Measurements from ENCODE around the gene GLIPR1.
"Not testable (repeated sequence)": the region's sequence is repeated elsewhere in the genome, so short reads cannot be mapped to it uniquely, and the experiment has no call there.

The GLIPR1 gene

DNA sequence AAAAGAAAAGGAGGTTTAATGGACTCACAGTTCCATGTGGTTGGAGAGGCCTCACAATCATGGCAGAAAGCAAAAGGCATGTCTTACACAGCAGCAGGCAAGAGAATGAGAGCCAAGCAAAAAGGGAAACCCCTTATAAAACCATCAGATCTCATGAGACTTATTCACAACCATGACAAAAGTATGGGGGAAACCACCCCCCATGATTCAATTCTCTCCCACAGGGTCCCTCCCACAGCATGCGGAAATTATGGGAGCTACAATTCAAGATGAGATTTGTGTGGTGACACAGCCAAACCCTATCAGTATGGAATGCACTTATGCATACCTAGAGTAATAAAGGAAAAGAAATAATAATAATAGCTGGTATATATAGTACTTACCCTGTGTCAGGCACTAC is 4.5 kb upstream of the GLIPR1 start:
- no peak for DNase-seq

DNA sequence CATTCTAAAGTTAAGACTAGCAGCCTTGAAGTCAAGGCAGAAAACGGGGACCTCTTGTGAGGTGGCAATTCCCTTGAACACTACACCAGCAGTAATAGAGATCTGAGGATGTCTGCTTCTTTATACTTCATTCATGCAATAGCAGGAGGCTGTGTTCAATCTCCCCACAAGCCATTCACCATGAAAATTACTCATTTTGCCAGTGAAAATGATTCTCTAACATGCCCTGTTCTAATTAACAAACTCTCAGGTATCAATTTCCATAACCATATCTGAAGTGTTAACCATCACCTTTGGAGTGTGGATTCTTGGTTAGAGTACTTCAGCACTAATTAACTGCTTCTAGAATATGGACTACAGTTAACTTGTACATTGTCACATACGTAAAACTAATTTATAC is 3.4 kb upstream of the GLIPR1 start:
- no peak for DNase-seq

DNA sequence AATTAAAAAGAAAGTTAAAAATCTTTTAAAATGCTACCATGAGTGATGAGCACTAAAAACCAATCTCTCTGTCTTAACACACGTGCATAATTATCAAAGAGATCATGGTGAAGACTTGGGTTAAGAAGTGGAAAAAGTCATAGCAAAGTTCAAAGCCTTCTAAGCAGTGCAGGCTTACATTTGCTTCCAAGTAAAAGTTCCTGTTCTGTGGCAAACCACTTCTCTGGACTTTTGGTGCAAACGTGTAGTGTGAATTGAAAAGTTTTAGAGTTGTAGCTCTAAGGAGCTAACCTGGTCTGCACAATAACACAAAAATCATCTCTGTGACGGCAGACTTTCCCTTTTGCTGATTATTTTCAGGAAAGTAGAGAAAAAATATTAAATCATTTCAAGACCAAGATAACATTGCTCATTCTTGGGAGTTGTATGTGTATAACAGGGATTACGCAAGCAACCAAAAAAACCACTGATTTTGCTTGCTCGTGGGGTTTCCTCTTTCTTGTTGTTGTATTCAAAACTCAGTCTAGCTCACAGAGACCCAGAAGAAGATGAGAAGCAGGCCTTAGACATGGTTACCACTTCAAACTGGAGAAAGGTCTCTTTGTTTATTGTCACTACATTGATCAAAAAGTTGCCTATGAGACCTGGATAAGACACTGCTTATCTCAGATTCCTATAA is 2.3 kb upstream of the GLIPR1 start:
- no peak for DNase-seq

DNA sequence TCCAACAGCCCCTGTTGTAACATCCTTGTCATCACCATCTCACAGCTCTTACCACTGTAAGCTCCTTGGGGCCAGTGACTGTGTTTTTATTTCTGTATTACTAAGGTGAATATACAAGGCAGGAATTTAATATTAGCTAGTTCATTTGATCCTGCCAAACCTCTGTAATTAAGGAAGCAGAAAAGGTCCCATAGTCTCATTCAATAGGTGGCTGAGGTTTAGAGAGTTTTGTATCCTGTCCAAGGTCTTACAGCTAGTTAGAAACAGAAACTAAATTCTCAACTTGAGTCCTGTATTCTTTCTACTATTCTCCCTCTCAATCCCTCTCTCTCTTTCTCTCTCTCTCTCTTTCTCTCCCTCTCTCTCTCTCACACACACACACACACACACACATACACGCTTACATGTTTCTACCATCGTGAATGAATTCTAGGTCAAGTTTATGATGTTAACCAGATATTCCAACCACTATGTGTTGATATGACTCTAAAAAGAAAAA is 543 bp upstream of the GLIPR1 start:
- no peak for DNase-seq

DNA sequence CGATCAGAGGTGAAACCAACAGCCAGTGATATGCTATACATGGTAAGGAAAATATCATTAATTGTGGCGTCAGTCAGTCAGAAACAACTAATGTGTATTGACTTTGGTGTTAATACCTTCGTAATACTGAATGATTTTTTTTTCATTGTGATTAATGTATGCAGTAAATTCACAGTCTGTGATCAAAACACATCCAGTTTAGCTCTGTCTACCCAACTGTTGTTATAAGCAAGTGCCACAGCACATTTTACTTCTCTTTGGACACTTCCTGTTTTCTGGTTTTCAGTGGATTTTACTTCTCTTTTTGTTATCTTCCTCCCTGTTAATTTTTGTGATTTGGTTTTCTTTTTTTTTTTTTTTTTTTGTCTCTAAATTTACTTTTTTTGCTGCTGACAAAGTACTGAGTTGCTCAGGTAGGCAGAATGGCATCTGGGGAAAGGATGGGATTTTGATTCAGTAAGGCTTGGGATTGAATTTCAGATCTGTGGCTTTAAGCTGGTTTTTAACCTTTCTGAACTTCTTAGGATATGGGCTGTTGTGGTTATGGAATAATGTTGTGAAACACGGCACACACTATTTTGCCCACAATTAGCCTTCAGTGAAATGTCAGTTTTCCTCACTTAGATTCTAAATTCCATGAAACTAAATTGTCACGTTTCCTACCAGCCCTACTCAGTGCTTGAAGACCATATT is 604 bp downstream of the GLIPR1 start:
- no peak for DNase-seq

DNA sequence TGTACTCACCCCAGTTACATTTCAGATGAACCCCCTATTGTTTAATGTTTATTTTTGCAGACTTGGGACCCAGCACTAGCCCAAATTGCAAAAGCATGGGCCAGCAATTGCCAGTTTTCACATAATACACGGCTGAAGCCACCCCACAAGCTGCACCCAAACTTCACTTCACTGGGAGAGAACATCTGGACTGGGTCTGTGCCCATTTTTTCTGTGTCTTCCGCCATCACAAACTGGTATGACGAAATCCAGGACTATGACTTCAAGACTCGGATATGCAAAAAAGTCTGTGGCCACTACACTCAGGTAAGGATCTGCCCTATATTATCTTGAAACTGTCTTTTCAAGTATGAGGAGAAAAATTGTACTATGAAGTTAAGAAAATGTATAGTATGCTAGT is 1.2 kb downstream of the GLIPR1 start:
- DNase-seq = no peak

DNA sequence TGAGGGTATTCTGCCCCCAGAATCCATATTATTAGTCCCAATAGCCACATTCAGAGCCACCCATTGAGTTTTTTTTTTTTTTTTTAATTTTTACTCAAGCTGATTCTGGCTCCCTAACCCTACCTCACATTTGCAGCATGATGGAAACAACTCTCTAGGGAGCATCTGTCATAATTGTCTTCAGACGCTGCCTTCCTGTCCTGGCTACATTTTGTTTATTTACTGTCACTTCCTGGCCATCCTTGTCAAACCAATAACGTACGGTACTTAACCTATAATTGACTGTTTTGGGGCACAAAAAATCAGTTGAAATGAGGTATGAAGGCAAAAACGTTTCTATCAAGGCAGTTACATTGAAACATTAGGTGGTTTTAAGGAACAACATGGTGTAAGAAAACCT is 2.1 kb downstream of the GLIPR1 start:
- DNase-seq = peak; percentile 51

DNA sequence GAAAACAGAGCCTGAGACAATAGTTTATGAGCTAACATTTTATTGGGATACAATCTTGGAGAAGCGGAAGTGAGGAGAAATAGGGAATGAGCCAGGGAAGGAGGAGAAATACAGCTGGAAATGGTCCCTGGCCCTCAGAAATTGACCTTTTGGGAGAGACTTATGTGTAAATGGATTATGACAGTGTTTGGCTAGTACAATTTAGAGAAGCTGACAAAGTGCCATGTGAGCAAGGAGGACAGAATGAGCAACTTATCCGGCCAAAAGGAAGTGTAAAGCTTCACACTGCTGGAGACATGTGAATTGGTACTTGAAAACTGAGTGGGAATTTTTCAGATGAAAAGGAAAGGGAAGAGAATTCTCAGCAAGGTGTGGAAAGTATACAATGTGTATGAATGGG is 2.9 kb downstream of the GLIPR1 start:
- DNase-seq = no peak

DNA sequence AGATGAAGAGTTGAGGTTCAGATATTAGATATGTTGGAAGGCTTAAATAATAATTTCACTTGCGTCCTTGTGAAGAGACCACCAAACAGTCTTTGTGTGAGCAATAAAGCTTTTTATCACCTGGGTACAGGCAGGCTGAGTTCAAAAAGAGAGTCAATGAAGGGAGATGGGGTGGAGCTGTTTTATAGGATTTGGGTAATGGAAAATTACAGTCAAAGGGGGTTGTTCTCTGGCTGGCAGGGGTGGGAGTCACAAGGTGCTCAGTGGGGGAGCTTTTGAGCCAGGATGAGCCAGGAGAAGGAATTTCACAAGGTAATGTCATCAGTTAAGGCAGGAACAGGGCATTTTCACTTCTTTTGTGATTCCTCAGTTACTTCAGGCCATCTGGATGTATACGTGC is 3.9 kb downstream of the GLIPR1 start:
- not testable (repeated sequence) for DNase-seq

DNA sequence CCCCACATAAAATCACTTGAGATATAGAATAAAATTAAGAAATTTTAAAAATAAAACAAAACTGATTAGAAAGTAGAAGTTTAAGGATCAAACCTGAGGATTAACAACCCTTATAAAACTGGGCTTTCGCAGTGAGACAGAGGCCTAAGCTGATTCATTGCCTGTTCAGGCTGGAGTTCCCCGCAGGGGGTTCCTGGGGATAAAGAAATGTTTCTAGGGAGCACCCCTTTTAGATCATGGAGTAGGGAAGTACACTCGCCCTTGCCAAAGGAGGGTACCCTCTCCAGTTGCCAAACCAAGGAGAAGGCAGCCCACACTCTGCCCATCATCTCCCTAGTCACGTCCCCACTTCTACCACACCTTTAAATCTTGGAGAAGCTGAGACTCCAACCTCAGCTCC is 6.8 kb downstream of the GLIPR1 start:
- no peak for DNase-seq

DNA sequence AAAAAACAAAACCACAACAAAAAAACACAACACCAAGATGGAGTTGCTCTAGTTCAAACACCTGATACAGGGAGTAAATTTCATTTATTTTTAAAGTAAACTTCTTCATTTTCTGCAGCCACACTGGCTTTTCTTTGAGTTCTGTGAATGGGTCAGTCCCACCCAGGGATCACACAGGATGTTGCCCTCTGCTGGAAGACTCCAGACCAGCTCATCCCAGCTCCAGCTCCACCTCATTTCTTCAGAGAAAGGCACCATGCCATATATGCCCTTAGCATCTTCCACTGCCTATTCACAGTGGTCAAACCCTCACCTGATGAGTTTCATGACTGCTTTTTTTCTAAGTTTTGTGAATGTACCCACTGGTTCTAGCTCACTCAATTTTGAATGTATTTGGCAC is 8.0 kb downstream of the GLIPR1 start:
- DNase-seq = no peak

DNA sequence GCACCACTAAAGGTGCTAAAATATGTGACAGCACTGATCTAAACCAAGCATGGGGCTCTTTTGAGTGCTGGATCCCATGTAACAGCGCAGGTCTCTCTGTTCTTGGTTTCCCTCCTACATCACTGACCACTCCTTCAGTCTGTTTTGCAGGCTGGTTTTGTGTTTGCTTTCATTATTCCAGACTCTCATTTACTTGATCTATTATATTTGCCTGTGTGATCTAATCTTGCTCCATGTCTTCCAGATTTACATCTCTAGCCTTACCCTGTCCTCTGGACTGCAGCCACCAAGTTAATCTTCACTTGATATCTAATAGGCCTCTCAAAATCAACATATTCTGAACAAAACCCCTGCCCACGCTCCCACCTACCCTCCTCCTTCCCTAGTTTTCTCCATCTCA is 8.6 kb downstream of the GLIPR1 start:
- DNase-seq = no peak

DNA sequence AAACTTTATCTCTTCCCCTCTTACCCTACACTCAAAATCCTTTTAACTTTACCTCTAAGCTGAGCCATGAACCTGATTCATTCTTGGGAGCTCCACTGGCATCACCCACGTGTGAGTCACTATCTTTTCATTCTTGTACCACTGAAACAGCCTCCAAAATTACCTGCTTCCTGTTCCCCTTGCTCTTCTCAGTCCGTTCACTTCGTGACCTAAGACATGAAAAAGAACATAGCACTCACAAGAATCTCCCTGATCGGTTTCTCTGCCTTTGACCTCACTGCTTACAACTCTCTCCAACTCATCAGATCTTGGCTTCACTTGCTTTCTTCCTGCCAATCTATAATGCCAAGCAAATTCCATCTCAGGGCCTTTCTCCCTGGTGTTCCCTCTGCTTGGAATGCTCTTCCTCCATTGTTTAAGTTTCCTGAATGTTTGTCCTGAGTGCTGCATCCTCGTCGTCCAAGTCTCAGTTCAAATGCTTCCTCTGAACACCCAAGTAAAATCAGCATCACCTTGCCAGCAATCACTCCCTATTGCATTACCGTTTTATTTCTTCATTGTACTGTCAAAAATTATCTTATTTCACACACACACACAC is 9.2 kb downstream of the GLIPR1 start:
- no peak for DNase-seq

DNA sequence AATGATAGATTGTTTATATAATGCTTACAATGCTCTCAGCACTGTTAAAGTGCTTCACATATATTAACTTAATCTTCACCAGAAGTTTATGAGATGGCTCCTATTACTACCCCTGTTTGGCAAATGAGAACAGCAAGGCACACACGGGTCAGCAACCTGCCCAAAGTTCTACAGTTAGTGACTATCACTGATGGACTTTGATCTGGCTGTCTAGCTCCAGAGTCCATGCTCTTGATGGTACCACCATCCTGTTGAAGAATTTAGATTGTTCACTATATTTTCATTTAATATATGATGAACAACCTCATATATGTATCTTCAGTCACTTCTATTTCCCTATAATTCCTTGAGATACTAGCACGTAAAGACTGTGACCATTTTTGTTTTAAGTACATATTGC is 10.6 kb downstream of the GLIPR1 start:
- no peak for DNase-seq

DNA sequence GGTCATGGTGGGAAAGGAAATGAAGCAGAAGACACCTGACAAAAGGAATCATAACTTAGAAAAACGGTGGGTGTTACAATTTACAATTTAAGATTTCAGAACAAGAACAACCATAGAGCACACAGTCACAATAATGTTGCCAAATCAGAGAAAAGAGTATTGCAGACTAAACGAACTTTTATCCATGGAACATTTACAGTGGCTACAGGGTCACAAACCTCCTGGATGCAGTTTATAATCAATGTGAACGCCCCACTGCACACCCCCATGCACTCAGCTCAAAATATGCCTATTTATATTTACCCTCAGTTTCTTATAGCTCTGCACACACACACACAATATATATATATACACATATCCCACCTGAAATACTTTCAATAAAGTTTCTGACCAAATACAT is 22.9 kb downstream of the GLIPR1 start:
- DNase-seq = no peak

DNA sequence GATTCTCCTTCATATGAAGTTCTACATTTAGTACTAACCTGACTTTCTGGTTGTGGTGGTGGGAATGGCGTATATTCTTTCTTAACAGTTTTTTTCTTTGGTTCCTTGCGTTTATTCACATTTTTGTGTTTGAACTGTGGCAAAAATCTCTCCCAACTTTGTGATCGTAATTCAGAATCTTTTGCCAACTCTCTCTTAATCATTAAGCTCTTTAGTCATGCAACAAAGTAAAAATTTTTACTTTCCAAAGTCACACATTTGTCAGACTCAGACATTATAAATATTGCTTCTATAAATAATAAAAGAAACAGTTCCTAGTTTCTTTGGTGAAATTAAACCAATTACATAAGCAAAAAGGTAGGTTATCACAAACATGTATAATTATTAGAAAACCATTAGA is 23.3 kb downstream of the GLIPR1 start:
- no peak for DNase-seq

DNA sequence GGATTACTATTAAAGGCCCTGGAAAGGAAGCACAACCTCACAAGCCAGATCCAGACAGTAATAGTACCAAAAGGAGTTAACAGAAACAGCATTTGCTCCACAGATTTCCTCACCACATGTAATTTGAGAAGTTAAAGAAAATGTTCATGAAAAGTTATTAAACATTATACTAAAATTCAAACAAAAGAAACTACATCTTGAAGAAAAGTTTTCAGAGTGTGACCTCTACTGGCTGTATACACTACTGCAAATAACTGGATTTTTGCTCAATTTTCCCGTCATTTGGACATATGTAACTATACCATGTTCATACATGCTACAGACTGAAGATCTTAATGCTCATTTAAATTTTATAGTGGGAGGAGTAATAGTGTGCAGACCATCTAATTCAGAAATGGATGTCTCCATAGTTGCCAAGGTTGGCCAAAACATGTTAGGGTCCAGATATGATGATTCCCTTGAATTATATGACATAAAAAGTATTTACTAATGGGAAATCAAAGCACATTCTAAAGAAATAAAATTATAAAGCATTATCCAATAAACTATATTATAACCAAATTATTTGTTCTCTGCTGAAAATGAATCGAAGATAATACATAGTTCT is 25.3 kb downstream of the GLIPR1 start:
- peak; percentile 25 for DNase-seq

DNA sequence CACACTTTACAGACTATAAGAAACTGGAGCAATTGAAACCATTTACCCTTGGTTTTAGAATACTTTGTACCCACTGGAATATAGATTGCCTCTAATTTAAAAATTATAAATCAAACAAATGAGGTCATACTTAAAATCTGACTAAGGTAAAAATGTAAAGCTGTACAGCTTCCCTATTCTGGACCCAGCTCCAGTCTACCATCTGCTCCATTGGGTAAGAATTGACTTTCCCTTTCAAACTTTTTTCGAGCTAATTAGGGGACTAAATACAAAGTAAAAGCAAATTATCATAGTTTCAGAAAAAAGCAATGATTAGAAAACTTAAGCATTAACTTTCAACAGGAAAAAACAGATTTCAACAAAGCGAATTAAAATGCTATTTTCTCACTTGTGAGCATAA is 26.5 kb downstream of the GLIPR1 start:
- DNase-seq = peak; percentile 56

DNA sequence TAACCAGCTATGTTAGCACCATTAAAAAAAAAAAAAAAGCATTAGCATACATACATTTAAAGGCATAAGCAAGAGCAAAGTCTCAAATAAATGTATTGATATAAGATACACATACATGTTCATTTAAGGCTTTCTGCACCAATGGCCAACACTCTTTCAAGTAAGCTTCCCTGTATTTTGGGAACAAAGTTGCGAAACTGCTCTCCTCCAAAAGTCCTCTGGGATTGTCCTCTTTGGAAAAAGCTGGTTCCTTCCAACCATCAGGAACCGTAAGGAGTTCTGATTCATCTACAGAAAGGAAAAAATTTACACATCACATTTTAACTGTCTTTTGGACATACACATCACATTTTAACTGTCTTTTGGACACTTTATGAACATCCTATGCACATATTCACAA is 27.6 kb downstream of the GLIPR1 start:
- no peak for DNase-seq

DNA sequence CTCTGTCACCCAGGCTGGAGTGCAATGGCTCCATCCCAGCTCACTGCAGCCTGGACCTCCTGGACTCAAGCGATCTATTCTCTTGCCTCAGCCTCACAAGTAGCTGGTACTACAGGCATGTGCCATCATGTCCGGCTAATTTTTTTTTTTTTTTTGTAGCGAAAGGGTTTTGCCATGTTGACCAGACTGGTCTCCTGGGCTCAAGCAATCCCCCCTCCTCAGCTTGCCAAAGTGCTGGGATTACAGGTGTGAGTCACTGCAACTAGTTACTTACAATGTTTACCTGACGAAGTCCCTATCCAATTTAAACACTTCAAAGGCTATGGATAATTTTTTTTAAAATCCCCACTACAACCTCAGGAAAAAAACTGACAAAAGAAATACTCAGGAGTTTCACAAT is 29.1 kb downstream of the GLIPR1 start:
- DNase-seq = no peak

DNA sequence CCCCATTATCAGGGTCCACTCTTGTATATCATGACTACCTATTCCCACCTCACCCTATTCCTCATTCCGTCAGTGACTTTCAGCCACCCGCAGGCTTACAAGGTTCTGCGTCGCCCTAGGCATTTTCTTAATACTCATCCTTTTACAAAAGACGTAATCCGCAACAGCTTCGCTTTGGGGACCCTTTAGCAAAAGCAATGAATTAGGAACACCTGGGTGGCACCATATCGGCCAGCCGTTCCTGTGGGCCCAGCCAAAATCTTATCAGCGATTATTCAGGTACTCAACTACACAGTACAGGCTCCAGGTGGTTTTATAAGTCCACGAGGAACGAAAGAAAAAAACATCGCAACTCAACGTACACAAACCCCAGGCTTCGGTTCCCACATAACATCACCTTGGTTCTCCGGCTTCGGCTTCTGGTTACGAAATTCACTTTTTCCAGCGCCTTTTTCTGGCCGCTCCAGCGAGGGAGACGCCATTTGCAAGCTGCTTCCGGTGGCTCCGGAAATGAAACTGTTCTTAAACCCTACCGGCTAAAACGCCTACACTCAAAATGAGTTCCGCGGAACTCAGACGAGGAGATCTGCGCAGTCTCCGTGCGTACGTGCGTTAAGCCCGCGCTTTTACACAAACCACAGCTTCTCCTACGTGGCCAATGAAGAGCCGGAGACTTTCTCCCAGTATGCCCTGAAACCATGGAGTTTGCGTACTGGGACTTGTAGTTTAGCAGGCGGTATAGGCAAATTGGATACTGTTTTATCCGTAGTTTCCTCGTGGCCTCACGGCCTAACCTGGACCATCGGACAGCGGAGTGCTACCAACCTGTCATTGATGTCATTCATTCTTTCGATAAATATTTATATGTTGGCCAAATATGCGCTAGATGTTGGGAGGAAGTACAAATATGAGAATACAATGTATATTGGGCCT is 30.8 kb downstream of the GLIPR1 start, which contains the start of gene KRR1:
Gene KRR1 (minus strand): TSS at position 494 of the 933 bp plus-strand sequence. CDS start 12 bp downstream, at position 482.
- DNase-seq = peak; percentile 99

DNA sequence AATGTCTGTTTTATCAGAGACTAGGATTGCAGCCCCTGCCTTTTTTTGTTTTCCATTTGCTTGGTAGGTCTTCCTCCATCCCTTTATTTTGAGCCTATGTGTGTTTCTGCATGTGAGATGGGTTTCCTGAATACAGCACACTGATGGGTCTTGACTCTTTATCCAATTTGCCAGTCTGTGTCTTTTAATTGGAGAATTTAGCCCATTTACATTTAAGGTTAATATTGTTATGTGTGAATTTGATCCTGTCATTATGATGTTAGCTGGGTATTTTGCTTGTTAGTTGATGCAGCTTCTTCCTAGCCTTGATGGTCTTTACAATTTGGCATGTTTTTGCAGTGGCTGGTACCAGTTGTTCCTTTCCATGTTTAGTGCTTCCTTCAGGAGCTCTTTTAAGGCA is 40.7 kb downstream of the GLIPR1 start:
- DNase-seq = not testable (repeated sequence)

DNA sequence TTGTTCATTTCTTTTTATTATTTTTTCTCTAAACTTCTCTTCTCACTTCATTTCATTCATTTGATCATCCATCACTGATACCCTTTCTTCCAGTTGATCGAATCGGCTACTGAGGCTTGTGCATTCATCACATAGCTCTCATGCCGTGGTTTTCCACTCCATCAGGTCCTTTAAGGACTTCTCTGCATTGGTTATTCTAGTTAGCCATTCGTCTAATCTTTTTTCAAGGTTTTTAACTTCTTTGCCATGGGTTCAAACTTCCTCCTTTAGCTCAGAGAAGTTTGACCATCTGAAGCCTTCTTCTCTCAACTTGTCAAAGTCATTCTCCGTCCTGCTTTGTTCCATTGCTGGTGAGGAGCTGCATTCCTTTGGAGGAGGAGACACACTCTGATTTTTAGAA is 41.6 kb downstream of the GLIPR1 start:
- DNase-seq = not testable (repeated sequence)

Measured in NCI-H2171 treated with DMSO at 0.1 percent for 48 hours (cell line).